HG03520 (cell line): ENCODE measurements around the gene TM2D3.

Experiments
- ATAC-seq: cut with Tn5 transposase; IDR thresholded peaks from one replicate; pipeline ENCODE4 v1.9.1; 2021; ENCODE audit warnings: mild to moderate bottlenecking, moderate library complexity; ENCODE audit not compliant: unreplicated experiment

The TM2D3 gene

GRCh38 chr15:101652098-101652785 is at the start of gene TM2D3:
TSS of gene TM2D3 (minus strand) at chr15:101652381. CDS start at chr15:101652361, 20 bp downstream.
- ATAC-seq = peak; percentile 79

GRCh38 chr15:101698314-101698713 is 46.1 kb upstream of the TM2D3 start:
- ATAC-seq = no peak

- ATAC-seq = no peak
Observed at GRCh38 chr15:101697488-101697887, 45.3 kb upstream of the TM2D3 start.

GRCh38 chr15:101696829-101697228 is 44.6 kb upstream of the TM2D3 start:
- ATAC-seq = no peak

- no peak for ATAC-seq
Observed at GRCh38 chr15:101694261-101694660, 42.1 kb upstream of the TM2D3 start.

- ATAC-seq = no peak
Observed at GRCh38 chr15:101692801-101693598, 40.8 kb upstream of the TM2D3 start.

- no peak for ATAC-seq
Observed at GRCh38 chr15:101689901-101690300, 37.7 kb upstream of the TM2D3 start.

GRCh38 chr15:101686718-101687117 is 34.5 kb upstream of the TM2D3 start:
- no peak for ATAC-seq

- no peak for ATAC-seq
Observed at GRCh38 chr15:101684877-101685276, 32.7 kb upstream of the TM2D3 start.

- no peak for ATAC-seq
Observed at GRCh38 chr15:101684384-101684783, 32.2 kb upstream of the TM2D3 start.

- no peak for ATAC-seq
Observed at GRCh38 chr15:101679806-101680205, 27.6 kb upstream of the TM2D3 start.

- no peak for ATAC-seq
Observed at GRCh38 chr15:101676921-101677329, 24.7 kb upstream of the TM2D3 start.

GRCh38 chr15:101675796-101676582 is 23.8 kb upstream of the TM2D3 start:
- peak; percentile 84 for ATAC-seq

- ATAC-seq = no peak
Observed at GRCh38 chr15:101675015-101675414, 22.8 kb upstream of the TM2D3 start.

- no peak for ATAC-seq
Observed at GRCh38 chr15:101672298-101672697, 20.1 kb upstream of the TM2D3 start.

- no peak for ATAC-seq
Observed at GRCh38 chr15:101669744-101670143, 17.6 kb upstream of the TM2D3 start.

GRCh38 chr15:101667881-101668280 is 15.7 kb upstream of the TM2D3 start:
- no peak for ATAC-seq

- no peak for ATAC-seq
Observed at GRCh38 chr15:101664303-101664913, 12.2 kb upstream of the TM2D3 start.

GRCh38 chr15:101662203-101662602 is 10.0 kb upstream of the TM2D3 start:
- no peak for ATAC-seq

- ATAC-seq = no peak
Observed at GRCh38 chr15:101660005-101660404, 7.8 kb upstream of the TM2D3 start.
